GM21786 (cell line): Measurements from ENCODE around the gene C2CD4C.
"Not testable (repeated sequence)": the region's sequence is repeated elsewhere in the genome, so short reads cannot be mapped to it uniquely, and the experiment has no call there.

ENCODE experiments used
- ATAC-seq: cut with Tn5 transposase; IDR thresholded peaks from one replicate; pipeline ENCODE4 v1.9.1; 2021; ENCODE audit not compliant: unreplicated experiment

C2CD4C gene

DNA sequence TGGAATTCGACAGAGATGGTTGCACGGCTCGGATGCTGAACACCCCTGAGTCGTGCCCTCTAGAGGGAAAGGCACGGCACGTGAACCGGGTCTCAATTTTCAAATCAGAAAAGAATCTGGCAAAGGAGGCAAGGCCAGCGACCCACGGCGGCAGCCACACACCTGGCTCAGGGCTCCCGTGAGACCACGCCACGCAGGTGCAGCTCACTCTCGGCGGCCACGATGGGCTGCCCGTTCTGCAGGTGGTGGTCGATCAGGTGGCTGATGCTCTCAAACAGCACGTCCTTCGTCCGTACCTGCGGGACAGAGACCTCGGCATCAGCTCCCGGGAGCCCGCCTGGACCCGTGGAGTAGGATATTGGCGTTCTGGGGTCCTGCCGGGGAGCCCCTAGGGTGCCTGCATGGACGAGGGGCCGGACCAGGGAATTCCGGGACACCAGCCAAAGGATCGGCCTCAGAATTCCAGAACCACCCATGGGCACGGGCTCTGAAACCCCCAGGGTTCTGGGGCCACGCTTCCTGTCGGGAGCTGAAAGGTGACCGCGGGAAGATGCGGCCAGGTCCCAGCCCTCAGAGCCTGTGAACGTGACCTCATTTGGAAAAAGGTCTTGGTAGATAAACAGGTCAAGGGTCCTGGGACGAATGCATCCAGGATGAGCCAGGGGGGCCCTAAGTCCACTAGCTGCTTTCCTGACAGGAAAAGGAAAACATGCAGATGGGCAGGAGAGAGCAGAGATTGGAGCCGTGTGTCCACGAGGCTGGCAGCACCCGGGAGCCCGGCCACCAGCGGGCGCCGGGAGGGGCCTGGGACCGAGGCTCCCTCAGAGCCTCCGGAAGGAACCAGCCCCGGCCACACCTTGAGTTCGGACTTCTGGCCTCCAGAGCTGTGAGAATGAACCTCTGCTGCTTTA, 10.1 kb upstream of the C2CD4C start:
- no peak for ATAC-seq

- no peak for ATAC-seq
Observed at GRCh38 chr19:416416-416815, 7.5 kb upstream of the C2CD4C start.

- ATAC-seq = no peak
Observed at GRCh38 chr19:415292-415691, 6.3 kb upstream of the C2CD4C start.

GRCh38 chr19:413756-414420, 4.9 kb upstream of the C2CD4C start:
- ATAC-seq = no peak

GRCh38 chr19:412356-413355, 3.7 kb upstream of the C2CD4C start:
- no peak for ATAC-seq

GRCh38 chr19:411723-412355, 2.9 kb upstream of the C2CD4C start:
- no peak for ATAC-seq

DNA sequence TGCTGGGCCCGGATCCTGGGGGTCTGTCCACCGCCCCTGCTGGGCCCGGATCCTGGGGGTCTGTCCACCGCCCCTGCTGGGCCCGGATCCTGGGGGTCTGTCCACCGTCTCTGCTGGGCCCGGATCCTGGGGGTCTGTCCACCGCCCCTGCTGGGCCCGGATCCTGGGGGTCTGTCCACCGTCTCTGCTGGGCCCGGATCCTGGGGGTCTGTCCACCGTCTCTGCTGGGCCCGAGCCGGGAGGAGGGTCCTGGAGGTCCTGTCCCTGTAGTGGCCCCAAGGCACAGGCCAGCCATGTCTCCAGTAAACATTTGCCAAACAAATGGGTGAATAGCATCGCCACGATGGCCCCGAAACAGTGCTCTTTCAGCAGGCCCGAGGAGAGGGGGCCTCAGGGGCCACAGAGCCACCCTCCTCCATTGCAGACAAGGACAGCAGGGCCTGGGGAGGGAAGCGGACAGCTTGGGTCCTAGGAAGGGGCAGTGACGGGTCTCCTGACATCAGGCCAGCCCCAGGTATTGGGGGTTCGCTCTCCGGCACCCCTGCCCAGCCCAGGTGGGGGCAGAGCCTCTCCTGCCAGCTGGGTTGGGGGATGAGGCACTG, 2.3 kb upstream of the C2CD4C start:
- not testable (repeated sequence) for ATAC-seq

- no peak for ATAC-seq
Observed at GRCh38 chr19:410243-410781, 1.4 kb upstream of the C2CD4C start.

DNA sequence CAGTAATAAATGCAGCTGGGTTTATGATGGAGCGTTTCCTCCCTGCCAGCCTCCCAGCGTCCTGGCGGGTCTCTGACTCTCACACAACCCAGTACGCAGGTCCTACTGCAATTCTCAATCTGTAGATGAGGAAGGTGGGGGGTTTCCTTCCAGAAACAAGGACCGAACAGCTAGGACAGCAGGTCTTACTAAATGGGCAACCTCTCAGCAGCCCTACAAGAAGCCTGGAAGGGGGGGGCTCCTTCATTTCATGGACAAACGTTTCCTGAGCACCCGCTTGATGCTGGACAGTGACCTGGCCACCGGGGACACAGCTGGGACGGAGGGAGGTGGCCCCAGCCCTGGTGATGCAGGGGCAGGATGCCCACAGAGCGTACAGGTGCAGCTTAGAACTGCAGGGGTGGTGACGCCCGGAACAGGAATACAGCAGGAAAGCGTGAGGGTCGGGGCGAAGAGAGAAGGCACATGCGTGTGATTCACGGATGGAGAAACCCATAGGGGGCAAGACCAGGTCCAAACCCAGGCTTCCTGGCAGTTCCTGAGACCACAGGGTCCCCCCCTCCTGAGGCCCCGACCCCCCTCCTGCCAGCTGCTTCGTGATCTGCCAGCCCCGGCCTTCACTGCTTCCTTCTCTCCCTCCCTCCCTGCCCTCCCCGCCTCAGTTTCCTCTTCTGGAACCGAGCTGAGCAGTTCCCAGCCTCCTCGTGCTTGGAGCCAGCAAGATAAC, 732 bp upstream of the C2CD4C start:
- ATAC-seq = no peak

DNA sequence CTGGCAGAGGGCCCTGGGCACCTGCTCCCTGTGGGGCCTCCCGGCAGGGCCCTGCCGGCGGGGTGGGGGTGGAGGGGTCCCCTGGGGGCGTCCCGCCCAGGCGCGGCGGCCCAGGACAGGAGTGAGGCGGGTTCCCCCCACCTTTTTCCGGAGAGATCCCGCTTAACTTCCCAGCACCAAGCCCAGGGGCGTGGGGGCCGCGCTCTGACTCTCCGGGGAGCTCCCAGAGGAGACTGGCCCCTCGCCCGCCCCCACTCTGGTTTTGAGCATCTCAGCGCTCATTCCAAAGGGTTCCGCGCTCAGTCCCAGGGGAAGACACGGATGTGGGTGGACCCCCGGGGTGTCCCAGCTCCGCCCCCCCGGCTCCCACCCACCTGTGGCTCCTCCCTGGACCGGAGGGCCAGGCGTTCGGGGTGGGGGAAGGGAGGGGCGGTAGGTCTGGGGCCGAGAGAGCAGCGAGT, 476 bp downstream of the C2CD4C start:
- ATAC-seq = no peak

- ATAC-seq = no peak
Observed at GRCh38 chr19:407511-408440, 1.2 kb downstream of the C2CD4C start.

GRCh38 chr19:406971-407510, 1.9 kb downstream of the C2CD4C start:
- no peak for ATAC-seq

GRCh38 chr19:406135-406781, 2.7 kb downstream of the C2CD4C start:
- no peak for ATAC-seq

- no peak for ATAC-seq
Observed at GRCh38 chr19:405121-405965, 3.6 kb downstream of the C2CD4C start.

- ATAC-seq = no peak
Observed at GRCh38 chr19:403221-404027, 5.5 kb downstream of the C2CD4C start.

GRCh38 chr19:402786-403185, 6.2 kb downstream of the C2CD4C start:
- no peak for ATAC-seq
